HG03196 (cell line): ENCODE results near the gene F13B.
"Not testable (repeated sequence)": the region's sequence is repeated elsewhere in the genome, so short reads cannot be mapped to it uniquely, and the experiment has no call there.

ENCODE experiments used
- ATAC-seq: cut with Tn5 transposase; IDR thresholded peaks from one replicate; pipeline ENCODE4 v1.9.1; 2021; ENCODE audit not compliant: unreplicated experiment

F13B gene

DNA sequence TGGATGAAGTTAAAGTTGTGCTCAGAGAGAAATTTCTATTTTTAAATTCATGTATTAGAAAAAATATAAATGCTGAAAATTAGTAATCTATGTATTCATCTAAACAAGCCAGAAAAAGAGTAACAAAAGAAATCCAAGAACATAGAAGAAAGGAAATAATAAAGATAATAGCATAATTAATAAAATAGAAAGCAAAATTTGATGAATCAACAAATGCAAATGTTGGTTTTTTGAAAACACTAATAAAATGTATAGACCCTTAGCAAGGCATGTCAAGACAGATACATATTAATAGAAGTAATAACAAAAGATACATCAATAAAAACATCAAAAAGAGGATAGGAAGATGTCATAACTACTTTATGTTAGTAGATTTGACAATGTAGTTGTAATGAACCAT lies 18.0 kb downstream of the F13B start:
- no peak for ATAC-seq

DNA sequence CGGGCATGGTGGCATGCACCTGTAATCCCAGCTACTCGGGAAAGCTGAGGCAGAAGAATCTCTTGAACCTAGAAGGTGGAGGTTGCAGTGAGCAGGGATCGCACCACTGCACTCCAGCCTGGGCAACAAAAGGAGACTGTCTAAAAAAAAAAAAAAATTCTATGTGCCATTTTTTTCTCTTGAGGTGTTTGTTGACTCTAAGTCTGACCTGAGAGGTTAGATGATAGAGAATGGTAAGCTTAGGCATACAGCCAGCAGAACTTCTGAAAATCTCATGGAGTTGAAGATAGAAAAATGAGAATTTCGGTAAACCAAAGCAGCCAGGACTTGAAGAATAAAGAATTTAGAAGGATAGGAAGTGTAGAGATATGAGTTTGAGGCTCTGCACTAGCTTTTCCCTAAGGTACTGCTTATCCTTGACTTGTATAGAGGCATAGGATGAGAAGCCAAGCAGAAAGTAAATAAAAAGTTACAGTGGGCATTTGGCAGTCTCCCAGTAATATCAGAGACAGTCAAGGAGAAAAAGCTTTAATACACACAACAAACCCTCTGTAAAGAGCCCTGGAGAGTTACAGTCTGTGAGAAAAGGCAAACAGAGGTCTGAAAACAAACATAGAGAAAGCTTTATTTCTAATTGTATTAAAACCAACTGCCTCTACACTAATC lies 24.3 kb downstream of the F13B start:
- ATAC-seq, result no peak

DNA sequence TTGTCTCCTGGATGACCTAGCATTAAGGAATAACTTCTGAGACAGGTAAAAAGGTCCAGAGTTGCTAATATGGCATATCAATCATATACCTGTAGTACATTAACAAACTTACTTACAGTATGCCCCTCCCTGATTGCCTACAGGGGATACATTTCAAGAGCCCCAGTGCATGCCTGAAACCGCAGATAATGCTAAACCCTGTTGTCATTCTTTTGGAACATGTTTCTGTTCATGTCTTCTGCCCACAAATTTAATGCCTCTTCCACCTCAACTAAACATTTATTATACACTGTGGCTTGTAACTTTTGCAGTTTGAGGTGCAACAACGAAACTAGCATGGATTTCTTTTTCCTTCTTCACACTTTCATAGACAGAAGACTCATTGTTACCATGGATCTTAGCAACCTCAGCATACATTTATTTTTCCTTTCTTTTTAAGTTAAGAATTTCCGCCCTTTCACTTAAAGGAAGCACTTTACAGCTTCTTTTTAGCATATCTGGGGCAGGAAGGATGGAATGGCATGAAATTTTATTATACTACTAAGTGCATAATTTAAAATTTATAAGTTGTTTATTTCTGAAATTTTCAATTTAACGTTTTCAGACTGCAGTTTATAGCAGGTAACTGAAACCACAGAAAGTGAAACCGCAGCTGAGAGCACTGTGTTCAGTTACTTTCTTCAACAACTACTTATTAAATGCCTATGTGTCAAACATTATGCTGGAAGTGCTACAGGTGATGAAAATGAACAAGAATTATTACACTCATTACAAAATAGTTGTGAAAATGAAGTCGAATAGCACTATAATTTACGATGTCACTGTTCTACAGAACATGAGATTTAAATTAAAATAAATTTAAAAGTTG lies 25.3 kb downstream of the F13B start:
- ATAC-seq, result peak; percentile 78

DNA sequence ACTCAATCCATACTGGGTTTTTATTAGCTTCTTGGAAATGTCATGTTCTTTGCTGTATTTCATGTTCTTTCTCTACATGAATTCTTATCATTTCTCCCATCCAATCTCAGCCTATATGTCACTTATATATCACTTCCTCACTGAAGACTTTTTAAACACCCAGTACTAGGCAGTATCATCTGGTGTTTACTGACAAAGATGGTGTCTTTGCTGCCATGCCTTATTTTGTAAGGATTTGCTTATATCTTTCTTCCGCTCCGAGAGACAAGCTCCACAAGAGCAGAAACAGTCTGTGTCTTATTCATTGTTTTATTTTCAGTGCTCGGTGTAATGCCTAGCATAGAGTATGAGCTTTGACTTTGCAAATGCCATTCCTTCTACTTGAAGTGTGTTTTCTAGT lies 30.2 kb downstream of the F13B start:
- ATAC-seq, result no peak

DNA sequence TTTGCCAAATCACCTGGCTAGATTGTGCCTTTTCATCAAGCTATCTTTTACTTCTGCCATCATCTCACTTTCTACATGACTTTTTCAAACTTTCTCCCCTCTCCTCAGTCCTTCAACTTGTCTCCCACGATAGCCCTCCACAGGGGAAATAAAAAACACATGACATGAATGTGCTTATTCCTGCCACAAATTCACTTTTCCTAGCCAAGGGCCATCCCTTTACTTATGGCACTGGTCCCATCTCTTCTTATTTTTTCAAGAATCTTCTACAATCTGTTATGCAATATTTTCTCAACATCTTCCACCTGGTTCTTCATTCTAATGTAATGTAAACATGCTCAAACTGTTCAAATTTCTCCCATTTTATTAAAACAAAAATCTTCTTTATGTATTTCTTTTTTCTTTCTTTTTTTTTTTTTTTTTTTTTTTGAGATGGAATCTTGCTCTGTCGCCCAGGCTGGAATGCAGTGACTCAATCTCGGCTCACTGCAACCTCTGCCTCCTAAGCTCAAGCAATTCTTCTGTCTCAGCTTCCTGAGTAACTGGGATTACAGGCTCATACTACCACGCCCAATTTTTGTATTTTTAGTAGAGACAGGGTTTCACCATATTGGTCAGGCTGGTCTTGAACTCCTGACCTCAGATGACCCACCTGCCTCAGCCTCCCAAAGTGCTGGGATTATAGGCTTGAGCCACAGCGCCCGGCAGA lies 32.3 kb downstream of the F13B start:
- not testable (repeated sequence) for ATAC-seq

DNA sequence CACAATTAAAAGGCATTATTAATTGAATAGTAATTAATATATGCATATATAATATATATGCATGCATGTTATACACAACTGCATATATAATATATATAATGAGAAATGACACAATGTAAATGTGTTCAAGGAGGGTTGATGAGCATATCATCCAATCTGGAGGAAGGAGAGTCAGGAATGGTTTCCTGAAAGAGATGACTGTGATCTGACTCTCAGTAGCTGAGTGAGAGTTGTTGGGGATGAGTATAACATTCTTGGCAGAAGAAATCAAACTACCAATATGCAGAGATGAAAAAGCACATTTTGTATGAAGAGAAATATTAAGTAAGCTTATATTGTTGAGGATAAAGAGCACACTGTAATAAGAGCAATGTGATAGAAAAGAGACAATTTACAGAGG lies 37.3 kb downstream of the F13B start:
- ATAC-seq, result no peak

DNA sequence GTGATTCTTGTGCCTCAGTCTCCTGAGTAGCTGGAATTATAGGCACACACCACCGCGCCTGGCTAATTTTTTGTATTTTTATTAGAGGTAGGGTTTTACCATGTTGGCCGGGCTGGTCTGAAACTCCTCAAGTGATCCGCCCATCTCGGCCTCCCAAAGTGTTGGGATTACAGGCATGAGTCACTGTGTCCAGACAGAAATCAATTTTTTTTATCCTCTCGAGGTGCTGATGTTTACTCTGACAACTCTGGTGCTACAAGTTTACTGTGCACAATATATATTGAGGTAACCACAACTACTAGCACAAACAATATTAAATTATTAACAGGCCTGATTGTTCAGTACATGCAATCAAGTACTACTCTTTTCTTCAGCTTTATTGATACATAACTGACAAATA lies 39.7 kb downstream of the F13B start:
- ATAC-seq, result no peak

DNA sequence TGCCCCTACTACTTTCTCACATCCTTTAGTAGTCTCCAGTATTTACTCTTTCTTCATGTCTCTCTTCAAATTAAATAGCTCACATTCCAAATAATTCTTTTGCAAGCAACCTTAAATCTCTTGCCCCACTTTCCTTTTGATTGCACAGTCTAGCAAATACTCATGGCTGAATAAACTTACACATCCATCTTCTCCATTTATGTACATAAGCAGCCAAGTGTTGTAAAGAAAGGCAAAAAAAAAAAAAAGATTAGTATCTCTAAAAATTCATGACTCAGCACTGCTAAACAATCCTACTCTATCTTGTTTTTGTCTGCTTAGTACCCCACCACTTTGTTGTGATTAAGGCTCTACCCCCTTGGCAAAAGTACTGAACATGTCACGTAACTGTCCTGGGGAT lies 42.6 kb downstream of the F13B start:
- ATAC-seq, result no peak

DNA sequence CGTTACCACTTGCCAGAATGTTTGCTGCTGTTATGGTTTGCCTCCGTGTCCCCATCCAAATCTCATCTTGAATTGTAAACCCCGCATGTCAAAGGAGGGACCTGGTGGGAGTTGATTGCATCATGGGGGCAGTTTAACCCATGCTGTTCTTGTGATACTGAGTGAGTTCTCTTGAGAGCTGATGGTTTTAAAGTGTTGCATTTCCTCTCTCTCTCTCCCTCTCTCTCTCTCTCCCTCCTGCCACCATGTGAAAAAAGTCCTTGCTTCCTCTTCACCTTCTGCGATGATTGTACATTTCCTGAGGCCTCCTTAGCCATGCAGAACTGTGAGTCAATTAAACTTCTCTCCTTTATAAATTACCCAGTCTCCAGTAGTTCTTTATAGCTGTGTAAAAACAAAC lies 45.3 kb downstream of the F13B start:
- no peak for ATAC-seq

DNA sequence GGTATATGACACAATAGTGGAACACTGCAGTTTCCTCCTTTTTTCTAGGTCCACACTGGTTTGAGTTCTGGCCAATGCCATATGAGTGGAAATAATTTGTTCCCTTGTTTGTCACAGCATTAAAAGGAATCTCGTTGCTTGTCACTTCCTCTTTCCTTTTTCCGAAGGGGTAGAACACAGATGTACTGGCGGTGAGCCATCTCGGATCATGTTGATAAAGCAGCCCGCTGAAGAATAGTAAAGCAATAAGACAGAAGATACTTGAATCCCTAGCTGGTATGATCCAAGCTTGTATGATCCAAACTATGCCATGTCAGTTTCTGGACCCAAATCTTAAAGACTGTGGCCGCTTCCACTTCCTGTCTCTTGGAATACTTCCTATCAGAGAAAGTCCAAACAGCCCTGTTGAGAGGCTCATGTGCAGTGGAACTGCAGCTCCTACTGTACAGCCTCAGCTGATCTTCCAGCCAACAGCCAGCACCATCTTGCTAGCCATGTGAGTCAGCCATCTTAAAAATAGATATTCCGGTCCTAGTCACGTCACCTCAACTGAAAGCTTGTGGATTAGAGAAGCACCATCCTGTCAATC lies 49.4 kb downstream of the F13B start:
- ATAC-seq, result no peak

DNA sequence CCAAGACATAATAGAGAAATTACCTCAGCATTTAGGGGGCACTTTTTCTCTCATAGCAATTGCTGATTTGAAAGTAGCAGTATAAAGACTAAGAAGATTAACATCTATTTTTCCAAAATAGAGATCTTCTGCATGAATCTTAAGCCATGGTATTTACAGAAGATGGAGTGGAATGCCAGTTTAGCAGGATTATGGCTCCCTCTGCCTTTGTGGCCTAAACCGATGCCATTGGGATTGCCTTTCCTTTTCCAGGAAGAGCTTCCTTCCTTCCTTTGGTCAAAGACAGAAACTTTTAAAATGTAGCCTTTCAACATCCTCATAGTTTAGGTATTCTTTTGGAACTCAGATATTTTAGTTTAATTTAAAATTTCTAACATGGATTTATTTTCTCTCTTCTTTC lies 50.3 kb downstream of the F13B start:
- no peak for ATAC-seq

DNA sequence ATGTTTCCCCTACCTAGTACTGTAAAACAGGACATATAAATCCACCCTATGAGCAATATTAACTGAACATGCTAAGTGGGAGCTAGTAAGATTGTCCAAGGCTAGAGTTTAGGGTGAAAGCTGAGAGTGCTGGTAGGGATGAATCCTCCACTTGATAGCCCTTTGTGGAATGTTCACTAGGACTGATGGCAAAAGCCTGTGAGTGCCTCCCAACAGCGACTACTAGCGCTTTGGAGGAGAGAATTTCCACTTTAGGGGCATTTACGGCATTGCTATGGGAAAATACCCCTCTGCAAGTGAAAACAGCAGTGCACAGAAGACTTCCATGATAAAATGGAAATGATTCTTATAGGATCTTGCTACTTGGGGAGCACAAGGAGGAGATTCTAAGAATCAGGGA lies 53.8 kb downstream of the F13B start:
- ATAC-seq, result no peak

DNA sequence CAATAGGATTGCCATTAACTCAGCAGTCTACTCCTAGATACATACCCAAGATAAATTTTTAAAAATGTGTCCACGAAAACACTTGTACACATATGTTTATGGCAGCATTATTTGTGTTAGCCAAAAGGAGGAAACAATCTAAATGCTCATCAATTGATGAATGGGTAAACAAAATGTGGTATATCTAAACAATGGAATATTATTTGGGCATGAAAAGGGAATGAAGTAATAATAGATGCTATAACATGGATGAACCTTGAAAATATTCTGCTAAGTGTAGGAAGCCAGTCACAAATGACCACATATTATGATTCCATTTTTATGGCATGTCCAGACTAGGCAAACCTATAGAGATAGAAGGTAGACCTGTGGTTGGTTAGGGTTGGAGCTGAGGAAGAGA lies 55.4 kb downstream of the F13B start:
- no peak for ATAC-seq

DNA sequence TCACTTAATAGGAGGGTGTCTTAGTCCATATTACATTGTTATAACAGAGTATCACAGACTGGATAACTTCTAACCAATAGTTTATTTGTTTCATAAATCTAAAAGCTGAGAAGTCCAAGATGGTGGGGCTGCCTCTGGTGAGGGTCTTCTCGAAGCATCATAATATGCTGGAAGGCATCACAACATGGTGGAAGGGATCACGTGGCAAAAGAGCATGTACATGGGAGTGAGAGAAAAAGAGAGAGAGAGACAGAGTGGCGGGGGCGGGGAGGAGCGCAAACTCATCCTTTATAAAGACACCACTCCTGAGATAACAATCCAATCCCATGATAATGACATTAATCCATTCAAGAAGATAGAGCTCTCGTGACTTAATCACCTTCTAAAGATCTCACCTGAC lies 58.2 kb downstream of the F13B start:
- ATAC-seq, result no peak

DNA sequence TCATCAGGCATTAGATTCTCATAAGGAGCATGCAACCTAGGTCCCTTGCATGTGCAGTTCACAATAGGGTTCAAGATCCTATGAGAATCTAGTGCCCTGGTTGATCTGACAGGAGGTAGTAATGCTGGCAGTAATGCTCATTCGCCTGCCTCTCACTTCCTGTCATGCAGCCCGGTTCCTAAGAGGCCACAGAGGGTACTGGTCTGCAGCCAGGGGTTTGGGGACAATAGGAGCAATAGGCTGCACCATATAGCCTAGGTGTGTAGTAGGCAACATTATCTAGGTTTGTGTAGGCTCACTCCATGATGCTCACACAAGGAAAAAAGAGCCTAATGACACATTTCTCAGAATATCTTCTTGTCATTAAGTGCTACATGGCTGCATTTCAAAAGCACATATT lies 63.9 kb downstream of the F13B start:
- no peak for ATAC-seq

DNA sequence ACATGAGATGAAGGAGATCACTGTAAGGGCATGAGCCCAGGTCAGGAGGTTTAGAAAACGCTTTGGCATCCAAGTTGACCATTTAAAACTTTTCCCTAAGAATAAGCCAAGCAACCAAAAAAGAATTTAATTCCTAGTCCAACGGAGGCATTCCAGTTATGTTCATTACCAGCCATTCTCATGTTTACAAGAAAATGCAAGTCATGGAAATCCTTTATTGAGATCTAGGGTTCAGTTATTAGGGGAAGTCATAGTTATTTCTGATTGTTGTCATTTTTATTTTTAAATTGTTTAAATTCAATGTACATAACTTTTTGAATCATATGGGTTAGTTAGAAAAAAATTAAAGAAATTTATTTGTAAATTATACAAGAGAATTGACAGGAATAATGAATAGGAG lies 65.2 kb downstream of the F13B start:
- ATAC-seq, result no peak

DNA sequence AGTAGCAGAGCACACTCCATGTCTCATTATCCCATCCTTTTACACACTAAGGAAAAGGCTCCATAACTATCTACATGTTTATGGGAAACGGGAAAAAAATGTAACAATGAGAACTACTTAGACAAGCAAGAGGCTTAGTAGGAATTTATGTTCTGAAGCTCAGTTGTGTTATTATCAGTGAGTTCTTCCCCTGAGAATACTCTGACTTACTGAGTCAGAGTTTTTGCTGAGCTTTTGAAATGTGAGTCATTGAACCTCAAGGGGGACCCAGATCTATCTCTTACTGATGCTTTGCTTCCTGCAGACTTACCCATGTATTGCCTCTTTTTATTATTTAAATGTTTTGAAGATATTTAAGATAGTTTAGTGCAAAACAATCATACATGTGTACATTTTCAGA lies 69.6 kb downstream of the F13B start:
- no peak for ATAC-seq

DNA sequence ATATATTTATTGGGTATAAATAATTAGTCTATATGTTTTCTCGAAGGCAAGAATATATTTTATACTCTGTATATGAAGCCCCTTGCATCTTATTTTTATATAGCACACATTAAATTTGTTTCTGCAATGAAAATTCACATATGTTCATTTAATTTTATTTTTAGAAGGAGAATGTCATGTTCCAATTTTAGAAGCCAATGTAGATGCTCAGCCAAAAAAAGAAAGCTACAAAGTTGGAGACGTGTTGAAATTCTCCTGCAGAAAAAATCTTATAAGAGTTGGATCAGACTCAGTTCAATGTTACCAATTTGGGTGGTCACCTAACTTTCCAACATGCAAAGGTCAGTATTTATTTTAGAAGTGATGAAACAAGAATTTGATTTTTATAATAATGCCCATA lies 73.1 kb downstream of the F13B start:
- ATAC-seq, result no peak

DNA sequence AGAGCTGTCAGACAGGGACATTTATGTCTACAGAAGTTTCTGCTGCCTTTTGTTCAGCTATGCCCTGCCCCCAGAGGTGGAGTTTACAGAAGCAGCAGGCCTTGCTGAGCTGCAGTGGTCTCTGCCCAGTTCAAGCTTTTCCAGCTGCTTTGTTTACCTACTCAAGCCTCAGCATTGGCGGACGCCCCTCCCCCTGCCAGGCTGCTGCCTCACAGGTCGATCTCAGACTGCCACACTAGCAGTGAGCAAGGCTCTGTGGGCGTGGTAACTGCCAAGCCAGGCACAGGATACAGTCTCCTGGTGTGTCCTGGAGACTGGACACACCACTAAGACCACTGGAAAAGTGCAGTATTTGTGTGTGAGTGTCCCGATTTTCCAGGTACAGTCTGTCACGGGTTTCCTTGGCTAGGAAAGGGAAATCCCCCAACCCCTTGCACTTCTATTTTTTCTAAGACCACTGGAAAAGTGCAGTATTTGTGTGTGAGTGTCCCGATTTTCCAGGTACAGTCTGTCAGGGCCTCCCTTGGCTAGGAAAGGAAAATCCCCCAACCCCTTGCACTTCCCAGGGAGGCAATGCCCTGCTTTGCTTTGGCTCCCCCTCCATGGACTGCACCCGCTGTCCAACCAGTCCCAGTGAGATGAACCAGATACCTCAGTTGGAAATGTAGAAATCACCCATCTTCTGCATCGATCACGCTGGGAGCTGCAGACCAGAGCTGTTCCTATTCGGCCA lies 75.0 kb downstream of the F13B start:
- ATAC-seq, result not testable (repeated sequence)
